ENCODE measurements around the gene B4GALT6.

DNA sequence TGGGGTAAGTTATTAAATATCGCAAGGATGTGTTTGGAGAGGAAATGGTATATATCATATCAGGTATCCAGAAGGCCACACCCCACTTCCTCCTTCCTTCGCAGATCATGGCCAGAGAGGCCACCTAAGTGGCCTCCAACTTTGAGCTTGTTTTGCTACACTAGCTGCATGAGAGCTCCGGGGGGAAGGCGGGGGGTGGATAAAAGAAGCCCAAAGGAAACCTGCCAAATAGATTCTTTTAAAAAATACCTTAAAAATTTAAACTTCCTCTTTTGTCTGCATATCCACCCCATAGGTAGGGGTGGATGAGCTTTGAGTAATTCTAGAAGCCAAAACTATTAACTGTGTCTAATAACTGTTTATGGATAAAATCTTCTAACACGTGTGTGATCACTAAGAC lies 98.4 kb downstream of the B4GALT6 start:
- TF ChIP-seq, protein P1, sequence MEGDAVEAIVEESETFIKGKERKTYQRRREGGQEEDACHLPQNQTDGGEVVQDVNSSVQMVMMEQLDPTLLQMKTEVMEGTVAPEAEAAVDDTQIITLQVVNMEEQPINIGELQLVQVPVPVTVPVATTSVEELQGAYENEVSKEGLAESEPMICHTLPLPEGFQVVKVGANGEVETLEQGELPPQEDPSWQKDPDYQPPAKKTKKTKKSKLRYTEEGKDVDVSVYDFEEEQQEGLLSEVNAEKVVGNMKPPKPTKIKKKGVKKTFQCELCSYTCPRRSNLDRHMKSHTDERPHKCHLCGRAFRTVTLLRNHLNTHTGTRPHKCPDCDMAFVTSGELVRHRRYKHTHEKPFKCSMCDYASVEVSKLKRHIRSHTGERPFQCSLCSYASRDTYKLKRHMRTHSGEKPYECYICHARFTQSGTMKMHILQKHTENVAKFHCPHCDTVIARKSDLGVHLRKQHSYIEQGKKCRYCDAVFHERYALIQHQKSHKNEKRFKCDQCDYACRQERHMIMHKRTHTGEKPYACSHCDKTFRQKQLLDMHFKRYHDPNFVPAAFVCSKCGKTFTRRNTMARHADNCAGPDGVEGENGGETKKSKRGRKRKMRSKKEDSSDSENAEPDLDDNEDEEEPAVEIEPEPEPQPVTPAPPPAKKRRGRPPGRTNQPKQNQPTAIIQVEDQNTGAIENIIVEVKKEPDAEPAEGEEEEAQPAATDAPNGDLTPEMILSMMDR (conservative IDR thresholded peaks at IDR 0.05; ENCODE audit: low read depth, low read length): no peak
- TF ChIP-seq USF2 (IDR thresholded peaks at IDR 0.05; ENCODE audit: low read depth, low read length) (no peak), POLR2A (IDR thresholded peaks at IDR 0.05; ENCODE audit: low read depth, low read length) (no peak), CEBPB (IDR thresholded peaks at IDR 0.05; ENCODE audit: low read depth, low read length) (no peak), RAD21 (IDR thresholded peaks at IDR 0.05; ENCODE audit: low read length) (no peak), RCOR1 (IDR thresholded peaks at IDR 0.05; ENCODE audit: insufficient replicate concordance, low read length) (no peak), MAFK (IDR thresholded peaks at IDR 0.05; ENCODE audit: low read depth, low read length) (no peak), BHLHE40 (IDR thresholded peaks at IDR 0.05; ENCODE audit: low read depth, low read length) (no peak), SMC3 (IDR thresholded peaks at IDR 0.05; ENCODE audit: low read depth, low read length) (no peak), MXI1 (IDR thresholded peaks at IDR 0.05; ENCODE audit: borderline replicate concordance, low read depth, low read length) (no peak), ELK1 (IDR thresholded peaks at IDR 0.05; ENCODE audit: borderline replicate concordance, low read depth, low read length) (no peak), FOS (IDR thresholded peaks at IDR 0.05; ENCODE audit: low read depth, low read length) (no peak), CHD1 (IDR thresholded peaks at IDR 0.05; ENCODE audit: low read depth, low read length) (no peak)
